HG03432 (cell line): Measurements from ENCODE around the gene HDHD3.
"Not testable (repeated sequence)": the region's sequence is repeated elsewhere in the genome, so short reads cannot be mapped to it uniquely, and the experiment has no call there.

Source experiments
- ATAC-seq: cut with Tn5 transposase; IDR thresholded peaks from one replicate; pipeline ENCODE4 v1.9.1; 2021; ENCODE audit warnings: mild to moderate bottlenecking, moderate library complexity; ENCODE audit not compliant: unreplicated experiment

HDHD3 gene

GRCh38 chr9:113368348-113368981 is 8.3 kb downstream of the HDHD3 start:
- ATAC-seq: no peak

- not testable (repeated sequence) for ATAC-seq
These were observed 11.1 kb downstream of the HDHD3 start for GRCh38 chr9:113365652-113366051.

- no peak for ATAC-seq
These were observed 11.8 kb downstream of the HDHD3 start for GRCh38 chr9:113364951-113365350.

- no peak for ATAC-seq
These were observed 13.4 kb downstream of the HDHD3 start for GRCh38 chr9:113363336-113363735.

- no peak for ATAC-seq
These were observed 15.3 kb downstream of the HDHD3 start for GRCh38 chr9:113361304-113362018.

- ATAC-seq: no peak
These were observed 16.4 kb downstream of the HDHD3 start for GRCh38 chr9:113360242-113360842.

GRCh38 chr9:113359385-113359784 is 17.4 kb downstream of the HDHD3 start:
- ATAC-seq: no peak

- ATAC-seq: no peak
These were observed 20.0 kb downstream of the HDHD3 start for GRCh38 chr9:113356686-113357292.

GRCh38 chr9:113355040-113355596 is 21.7 kb downstream of the HDHD3 start:
- no peak for ATAC-seq

- ATAC-seq: no peak
These were observed 24.4 kb downstream of the HDHD3 start for GRCh38 chr9:113352411-113352810.

GRCh38 chr9:113352006-113352405 is 24.8 kb downstream of the HDHD3 start:
- no peak for ATAC-seq

GRCh38 chr9:113350937-113351336 is 25.8 kb downstream of the HDHD3 start:
- ATAC-seq: peak; percentile 27

GRCh38 chr9:113350107-113350661 is 26.6 kb downstream of the HDHD3 start:
- ATAC-seq: peak; percentile 15

- peak; percentile 53 for ATAC-seq
These were observed 27.2 kb downstream of the HDHD3 start, which contains the start of gene BSPRY for GRCh38 chr9:113349445-113350094. BSPRY (plus strand) TSS chr9:113349541; CDS start chr9:113349580, 39 bp downstream.

GRCh38 chr9:113349066-113349444 is 27.7 kb downstream of the HDHD3 start:
- no peak for ATAC-seq

GRCh38 chr9:113348437-113348836 is 28.3 kb downstream of the HDHD3 start:
- ATAC-seq: no peak

- no peak for ATAC-seq
These were observed 31.1 kb downstream of the HDHD3 start for GRCh38 chr9:113345671-113346070.

- ATAC-seq: no peak
These were observed 31.6 kb downstream of the HDHD3 start for GRCh38 chr9:113345190-113345589.

GRCh38 chr9:113343732-113344231 is 33.0 kb downstream of the HDHD3 start:
- ATAC-seq: no peak

- no peak for ATAC-seq
These were observed 34.9 kb downstream of the HDHD3 start for GRCh38 chr9:113341712-113342410.
